ENCODE measurements around the gene PCSK5.

The PCSK5 gene

DNA sequence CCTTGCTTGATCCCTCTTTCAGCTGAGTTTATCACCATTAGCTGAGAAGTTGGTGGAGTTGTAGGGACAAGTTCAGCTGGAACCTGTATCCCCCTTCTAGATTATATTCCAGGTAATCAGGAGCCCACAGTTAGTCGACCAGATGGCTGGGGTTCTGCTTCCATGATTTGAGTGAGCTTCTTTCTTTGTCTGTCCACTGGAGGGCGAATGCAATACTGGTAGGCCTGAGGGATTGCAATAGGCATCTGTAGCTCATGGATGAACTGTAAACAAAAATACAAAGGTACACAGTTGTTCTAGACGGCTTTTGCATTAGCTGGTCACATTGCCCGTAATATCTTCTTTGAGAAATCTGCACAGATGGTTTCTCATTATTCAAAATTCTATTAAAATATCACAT lies 88.9 kb downstream of the PCSK5 start:
- DNase-seq (ENCODE audit: extremely low read depth, insufficient read length): no peak
- H3K4me3 ChIP-seq (replicated peaks; ENCODE audit: low read depth, low read length): no peak overlapping the region
- no peaks in the 10 kb centered on the region for H3K36me3 ChIP-seq (ENCODE audit: control insufficient read depth, insufficient read depth, low read length)
- no peaks in the 10 kb centered on the region for H3K27me3 ChIP-seq (replicated peaks; ENCODE audit: control insufficient read depth, insufficient read depth, low read length)
- peak; percentile 40 for TF ChIP-seq CTCF (IDR thresholded peaks at IDR 0.05; ENCODE audit: insufficient read depth, low read length, poor library complexity, severe bottlenecking)

DNA sequence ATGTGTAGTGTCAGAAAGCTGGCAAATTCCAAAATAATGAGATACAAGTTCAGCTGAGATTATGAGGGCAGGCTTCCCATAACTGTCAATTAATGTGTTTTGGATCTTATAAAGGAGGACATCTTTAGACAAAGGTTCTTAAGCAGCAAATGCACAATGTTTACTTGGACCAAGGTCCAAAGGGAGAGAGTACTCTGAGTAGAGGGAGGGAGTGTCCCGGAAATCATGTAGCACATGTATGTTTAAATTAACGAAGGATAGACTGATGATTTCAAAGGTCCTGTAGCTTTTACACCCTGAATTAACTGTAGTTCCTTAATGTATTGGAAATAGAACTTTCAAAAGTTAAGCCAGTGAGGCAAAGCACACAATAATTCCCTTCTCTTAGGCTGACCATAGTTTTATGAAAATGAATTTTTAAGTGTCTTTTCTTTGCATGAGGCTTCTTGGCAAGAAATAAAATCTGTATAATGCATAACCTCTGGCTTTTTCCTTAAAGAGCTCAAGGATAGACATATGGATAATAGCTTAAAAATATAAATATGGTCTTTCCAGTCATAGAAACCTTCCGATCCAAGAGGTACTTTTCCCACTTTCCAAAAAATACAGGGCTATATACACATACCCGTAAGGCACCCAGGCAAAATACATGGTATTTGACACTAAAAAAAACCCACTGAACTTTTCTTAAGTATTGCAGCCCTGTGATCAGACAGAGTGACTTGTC lies 93.0 kb downstream of the PCSK5 start:
- no peak for TF ChIP-seq CTCF (IDR thresholded peaks at IDR 0.05; ENCODE audit: insufficient read depth, low read length, poor library complexity, severe bottlenecking)
- no peaks in the 10 kb centered on the region for H3K36me3 ChIP-seq (ENCODE audit: control insufficient read depth, insufficient read depth, low read length)
- no peaks in the 10 kb centered on the region for H3K27me3 ChIP-seq (replicated peaks; ENCODE audit: control insufficient read depth, insufficient read depth, low read length)
- no peak for DNase-seq (ENCODE audit: extremely low read depth, insufficient read length)
- no peak overlapping the region for H3K4me3 ChIP-seq (replicated peaks; ENCODE audit: low read depth, low read length)

DNA sequence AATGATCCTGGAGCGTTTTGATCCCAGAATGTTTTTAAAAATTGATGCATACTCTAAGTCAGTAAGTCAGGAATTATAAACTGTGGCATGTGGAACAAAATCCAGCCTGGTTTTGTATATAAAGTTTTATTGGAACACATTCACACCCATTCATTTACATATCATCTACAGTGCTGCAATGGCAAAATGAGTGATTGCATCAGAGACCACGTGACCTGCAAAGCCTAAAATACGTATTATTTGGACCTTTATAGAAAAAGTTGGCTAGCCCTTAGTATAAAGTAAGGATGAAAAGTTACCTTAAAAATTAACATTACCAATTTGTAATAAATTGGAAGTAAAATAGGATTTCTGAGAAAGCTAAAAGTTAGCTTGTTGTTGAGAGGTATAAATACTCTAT lies 95.0 kb downstream of the PCSK5 start:
- H3K36me3 ChIP-seq (ENCODE audit: control insufficient read depth, insufficient read depth, low read length): no peaks in the 10 kb centered on the region
- no peaks in the 10 kb centered on the region for H3K27me3 ChIP-seq (replicated peaks; ENCODE audit: control insufficient read depth, insufficient read depth, low read length)
- TF ChIP-seq CTCF (IDR thresholded peaks at IDR 0.05; ENCODE audit: insufficient read depth, low read length, poor library complexity, severe bottlenecking): no peak
- DNase-seq (ENCODE audit: extremely low read depth, insufficient read length): no peak
- H3K4me3 ChIP-seq (replicated peaks; ENCODE audit: low read depth, low read length): no peak overlapping the region

- no peak overlapping the region for H3K4me3 ChIP-seq (replicated peaks; ENCODE audit: low read depth, low read length)
- H3K36me3 ChIP-seq (ENCODE audit: control insufficient read depth, insufficient read depth, low read length): no peaks in the 10 kb centered on the region
- DNase-seq (ENCODE audit: extremely low read depth, insufficient read length): no peak
- no peak for TF ChIP-seq CTCF (IDR thresholded peaks at IDR 0.05; ENCODE audit: insufficient read depth, low read length, poor library complexity, severe bottlenecking)
- no peaks in the 10 kb centered on the region for H3K27me3 ChIP-seq (replicated peaks; ENCODE audit: control insufficient read depth, insufficient read depth, low read length)
Observed at GRCh38 chr9:75988663-75989062, 98.2 kb downstream of the PCSK5 start.

DNA sequence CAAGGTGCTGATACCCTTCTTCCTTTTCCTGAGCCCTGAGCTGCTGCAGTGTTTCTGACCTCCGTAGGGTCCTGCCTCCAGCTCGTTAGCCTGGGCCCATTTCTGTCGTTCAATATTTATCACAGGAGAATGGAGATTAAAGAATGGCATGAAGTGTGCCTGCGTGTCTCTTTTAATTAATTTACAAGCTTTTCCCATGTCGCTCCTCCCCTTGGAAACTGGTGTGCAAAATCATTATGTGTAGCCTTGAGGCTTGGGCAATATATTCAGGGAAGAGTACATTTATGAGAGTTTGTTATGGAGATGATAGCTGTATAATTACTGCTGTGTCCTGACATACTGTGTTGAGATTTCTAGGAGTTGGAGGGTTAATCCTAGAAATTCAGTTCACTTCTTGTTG lies 99.7 kb downstream of the PCSK5 start:
- no peak for TF ChIP-seq CTCF (IDR thresholded peaks at IDR 0.05; ENCODE audit: insufficient read depth, low read length, poor library complexity, severe bottlenecking)
- no peak for DNase-seq (ENCODE audit: extremely low read depth, insufficient read length)
- Histone ChIP-seq H3K36me3 (ENCODE audit: control insufficient read depth, insufficient read depth, low read length) (no peaks in the 10 kb centered on the region), H3K27me3 (replicated peaks; ENCODE audit: control insufficient read depth, insufficient read depth, low read length) (no peaks in the 10 kb centered on the region), H3K4me3 (replicated peaks; ENCODE audit: low read depth, low read length) (no peak overlapping the region)

Measured in GM06990 (cell line).